Neural crest cell (in vitro differentiated cells): Measurements from ENCODE around the gene EPDR1. TPM values are rescaled to one million over a fixed set of nuclear protein-coding genes. Genes with fewer than 3 reads are reported as not detected.

Source experiments
- DNase-seq: peaks from one replicate; pipeline ENCODE4 v3.0.0; 2021; ENCODE audit warnings: low read depth, mixed read lengths, low spot score
- H3K27ac Mint-ChIP-seq: one replicate; pipeline ENCODE4 v1.8.0; 2021; ENCODE audit warnings: mild to moderate bottlenecking, mixed read lengths; ENCODE audit not compliant: unreplicated experiment
- H3K27me3 Mint-ChIP-seq: 2 replicates; pipeline ENCODE4 v1.8.0; 2021; ENCODE audit warnings: low read depth, mild to moderate bottlenecking, mixed read lengths
- H3K36me3 Mint-ChIP-seq: 2 replicates; pipeline ENCODE4 v1.8.0; 2021; ENCODE audit warnings: low read depth, mild to moderate bottlenecking, mixed read lengths
- H3K4me1 Mint-ChIP-seq: 2 replicates; pipeline ENCODE4 v1.8.0; 2021; ENCODE audit warnings: mixed read lengths
- H3K4me3 Mint-ChIP-seq: one replicate; pipeline ENCODE4 v1.8.0; 2021; ENCODE audit warnings: mild to moderate bottlenecking, mixed read lengths
- H3K9me3 Mint-ChIP-seq: 2 replicates; pipeline ENCODE4 v1.8.0; 2021; ENCODE audit warnings: mixed read lengths
- CTCF ChIP-seq: fragments of 200-600 bp; sonication (generic); conservative IDR thresholded peaks from 2 replicates; pipeline ENCODE4 v1.5.0; 2021; ENCODE audit warnings: antibody characterized with exemption, mild to moderate bottlenecking
- long read RNA-seq: library from polyadenylated mRNA; unstranded; transcript quantifications from one replicate; pipeline ENCODE4 v2.0.0, GENCODE V29; 2020
- total RNA-seq: library from RNA; stranded (reverse); gene quantifications from 2 replicates; pipeline ENCODE4 v1.2.1, GENCODE V29; 2021

Gene EPDR1
- 3.7 and 4.1 TPM in 2 replicates for total RNA-seq
- long read RNA-seq = 0 reads

- Mint-ChIP-seq H3K27me3 (peaks cover 61% of the 10 kb centered on the region), H3K4me1 (peaks cover 18% of the 10 kb centered on the region), H3K4me3 (peak within 1 kb of the TSS; percentile 92), H3K9me3 (no peaks in the 10 kb centered on the region), H3K36me3 (no peaks in the 10 kb centered on the region), H3K27ac (peak within 1 kb of the TSS; percentile 54)
- peak; percentile 36 for DNase-seq
- TF ChIP-seq CTCF = peak; percentile 41
Observed at GRCh38 chr7:37920305-37920848, at the start of gene EPDR1. TSS of gene EPDR1 (plus strand) at chr7:37920640. CDS start at chr7:37920940, 300 bp downstream.

GRCh38 chr7:37882086-37882485, 38.4 kb upstream of the EPDR1 start:
- DNase-seq = no peak
- Mint-ChIP-seq H3K9me3 (peaks cover 3% of the 10 kb centered on the region), H3K27me3 (peaks cover 21% of the 10 kb centered on the region), H3K27ac (no peak overlapping the region), H3K4me3 (no peak overlapping the region), H3K4me1 (no peaks in the 10 kb centered on the region), H3K36me3 (no peaks in the 10 kb centered on the region)
- no peak for TF ChIP-seq CTCF

DNA sequence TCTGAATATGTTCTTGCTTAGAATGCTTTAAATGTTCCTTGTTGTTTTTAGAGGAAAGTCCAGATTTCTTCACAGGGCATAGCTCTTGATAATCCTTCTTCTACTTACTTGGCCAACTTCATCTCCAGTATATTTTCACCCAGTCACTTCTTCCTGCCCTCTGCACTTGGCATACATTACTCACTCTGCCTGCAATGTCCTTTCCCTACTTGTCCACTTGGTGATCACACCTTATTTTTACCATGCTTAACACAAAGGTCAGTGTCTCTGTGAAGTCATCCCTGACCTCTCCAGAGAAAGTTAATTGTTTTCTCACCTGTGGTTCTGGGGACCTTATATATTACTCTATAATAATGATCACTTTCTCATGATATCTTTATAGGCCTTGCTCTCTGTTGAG, 27.1 kb upstream of the EPDR1 start:
- Mint-ChIP-seq H3K36me3 (no peaks in the 10 kb centered on the region), H3K4me1 (no peaks in the 10 kb centered on the region), H3K27me3 (peaks cover 4% of the 10 kb centered on the region), H3K9me3 (peaks cover 2% of the 10 kb centered on the region), H3K27ac (no peak overlapping the region), H3K4me3 (no peak overlapping the region)
- no peak for TF ChIP-seq CTCF
- DNase-seq = no peak

DNA sequence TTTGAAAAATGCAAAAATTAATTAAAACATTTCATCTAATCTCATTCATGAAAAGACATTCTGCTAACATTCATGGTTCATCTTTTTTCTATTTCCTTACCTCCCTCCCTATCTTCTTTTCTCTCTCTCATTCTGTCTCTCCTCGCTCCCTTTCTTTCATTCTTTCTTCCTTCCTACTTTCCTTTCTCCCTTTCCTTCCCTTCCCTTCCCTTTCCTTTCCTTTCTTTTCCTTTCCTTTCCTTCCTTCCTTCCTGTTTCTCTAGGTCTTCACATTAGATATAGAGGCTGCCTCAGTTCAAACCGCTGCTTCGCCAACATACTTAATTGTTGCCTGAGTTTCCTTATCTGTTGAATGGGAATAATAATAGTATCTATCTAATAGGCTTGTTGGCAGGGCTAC, 25.8 kb upstream of the EPDR1 start:
- H3K36me3 Mint-ChIP-seq = no peaks in the 10 kb centered on the region
- H3K4me1 Mint-ChIP-seq = no peaks in the 10 kb centered on the region
- peaks cover 2% of the 10 kb centered on the region for H3K9me3 Mint-ChIP-seq
- TF ChIP-seq CTCF = no peak
- H3K27me3 Mint-ChIP-seq = no peaks in the 10 kb centered on the region
- H3K27ac Mint-ChIP-seq = no peak overlapping the region
- DNase-seq = no peak
- H3K4me3 Mint-ChIP-seq = no peak overlapping the region

GRCh38 chr7:37899712-37900247, 20.7 kb upstream of the EPDR1 start:
- no peaks in the 10 kb centered on the region for H3K4me1 Mint-ChIP-seq
- TF ChIP-seq CTCF = no peak
- no peak for DNase-seq
- no peak overlapping the region for H3K27ac Mint-ChIP-seq
- no peak overlapping the region for H3K4me3 Mint-ChIP-seq
- H3K9me3 Mint-ChIP-seq = no peaks in the 10 kb centered on the region
- H3K27me3 Mint-ChIP-seq = no peaks in the 10 kb centered on the region
- no peaks in the 10 kb centered on the region for H3K36me3 Mint-ChIP-seq
